ENCODE results near the gene UBR4. TPM values are rescaled to one million over a fixed set of nuclear protein-coding genes. Genes with fewer than 3 reads are reported as not detected.

The UBR4 gene
- total RNA-seq, 1 experiment from 2014 or later: 131 TPM

DNA sequence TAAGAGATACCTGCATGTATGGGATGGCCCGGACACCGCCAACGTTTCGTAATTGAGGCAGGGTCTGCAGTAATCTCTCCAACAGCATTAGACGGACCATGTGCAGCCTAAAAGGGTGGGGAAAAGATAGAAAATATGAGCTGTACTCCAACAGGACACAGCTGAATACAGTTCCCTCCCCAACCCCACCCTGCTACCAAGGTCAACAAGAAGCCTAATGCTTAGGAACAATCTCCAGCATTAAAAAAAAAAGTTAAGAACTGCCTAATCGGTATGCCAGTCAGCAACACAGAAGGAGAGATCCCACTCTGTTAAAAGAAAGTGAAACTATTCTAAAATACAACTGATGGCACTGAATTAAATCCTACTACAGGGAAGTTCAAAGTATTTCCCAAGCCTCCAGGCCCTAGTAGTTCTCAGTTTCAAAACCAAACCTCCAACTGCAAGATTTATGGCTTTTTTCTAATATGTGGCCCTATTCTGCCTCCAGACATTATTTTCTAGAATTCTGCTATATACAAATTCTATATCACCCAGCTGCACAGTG, 81.0 kb downstream of the UBR4 start:
- H3K4me1 ChIP-seq (ENCODE audit: insufficient read depth, low read length): no peaks in the 10 kb centered on the region
- H3K18ac ChIP-seq (ENCODE audit: insufficient read length, low read depth, low read length): no peak overlapping the region
- H3K23me2 ChIP-seq (ENCODE audit: insufficient read length, low read depth, low read length, poor library complexity, severe bottlenecking): no peaks in the 10 kb centered on the region
- H3K4ac ChIP-seq (ENCODE audit: low read depth, low read length): no peak overlapping the region
- Mint-ChIP-seq H3K4me1 (peaks cover 7 to 21% of the 10 kb centered on the region in 2 experiments), H3K36me3 (ENCODE audit: insufficient read depth in 1 of 3, low read depth in 3 of 3) (peaks cover 59 to 96% (median 89%) of the 10 kb centered on the region in 3 experiments), H3K27ac (0 out of 7 replicates have a peak overlapping the region, but pooled peaks of 1 of the 3 experiments have one; percentile 6), H3K9me3 (peaks cover 5 to 6% of the 10 kb centered on the region in 2 experiments; a peak in 4 of 5 replicates), H3K27me3 (ENCODE audit: low read depth) (no peaks in the 10 kb centered on the region), H3K4me3 (no peak overlapping the region)
- H2AFZ ChIP-seq (ENCODE audit: low read length): no peak overlapping the region
- no peak overlapping the region for H3K4me2 ChIP-seq (ENCODE audit: insufficient read depth, insufficient read length, low read length)
- H3K23ac ChIP-seq (ENCODE audit: insufficient read length, low read depth, low read length): no peak overlapping the region
- H3K27me3 ChIP-seq (ENCODE audit: insufficient read depth, low read length): no peaks in the 10 kb centered on the region
- no peak overlapping the region for H2BK15ac ChIP-seq (ENCODE audit: low read depth, low read length)
- H3K56ac ChIP-seq (ENCODE audit: insufficient read length, low read depth, low read length): no peak overlapping the region
- H3K79me2 ChIP-seq (ENCODE audit: insufficient read depth, low read length): no peaks in the 10 kb centered on the region; the same call in 1 of the 2 replicates
- H4K20me1 ChIP-seq (ENCODE audit: control insufficient read depth, insufficient read depth, insufficient read length): no peaks in the 10 kb centered on the region
- H3T11ph ChIP-seq (ENCODE audit: low read length): no peak overlapping the region
- no peak overlapping the region for H3K14ac ChIP-seq (ENCODE audit: insufficient read depth, low read length)
- H4K5ac ChIP-seq (ENCODE audit: insufficient read length, low read depth, low read length): no peak overlapping the region
- H4K91ac ChIP-seq (ENCODE audit: insufficient read length, low read depth, low read length): no peak overlapping the region
- no peak overlapping the region for H2BK20ac ChIP-seq (ENCODE audit: low read depth, low read length, poor library complexity, severe bottlenecking)
- H2BK5ac ChIP-seq (ENCODE audit: insufficient read length, low read length): no peak overlapping the region
- no peak overlapping the region for H2BK120ac ChIP-seq (ENCODE audit: low read depth, low read length, poor library complexity, severe bottlenecking)
- TF ChIP-seq, protein P1, sequence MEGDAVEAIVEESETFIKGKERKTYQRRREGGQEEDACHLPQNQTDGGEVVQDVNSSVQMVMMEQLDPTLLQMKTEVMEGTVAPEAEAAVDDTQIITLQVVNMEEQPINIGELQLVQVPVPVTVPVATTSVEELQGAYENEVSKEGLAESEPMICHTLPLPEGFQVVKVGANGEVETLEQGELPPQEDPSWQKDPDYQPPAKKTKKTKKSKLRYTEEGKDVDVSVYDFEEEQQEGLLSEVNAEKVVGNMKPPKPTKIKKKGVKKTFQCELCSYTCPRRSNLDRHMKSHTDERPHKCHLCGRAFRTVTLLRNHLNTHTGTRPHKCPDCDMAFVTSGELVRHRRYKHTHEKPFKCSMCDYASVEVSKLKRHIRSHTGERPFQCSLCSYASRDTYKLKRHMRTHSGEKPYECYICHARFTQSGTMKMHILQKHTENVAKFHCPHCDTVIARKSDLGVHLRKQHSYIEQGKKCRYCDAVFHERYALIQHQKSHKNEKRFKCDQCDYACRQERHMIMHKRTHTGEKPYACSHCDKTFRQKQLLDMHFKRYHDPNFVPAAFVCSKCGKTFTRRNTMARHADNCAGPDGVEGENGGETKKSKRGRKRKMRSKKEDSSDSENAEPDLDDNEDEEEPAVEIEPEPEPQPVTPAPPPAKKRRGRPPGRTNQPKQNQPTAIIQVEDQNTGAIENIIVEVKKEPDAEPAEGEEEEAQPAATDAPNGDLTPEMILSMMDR (conservative IDR thresholded peaks at IDR 0.05): no peak
- no peak overlapping the region for H3K27ac ChIP-seq (ENCODE audit: insufficient read length, low read depth, low read length)
- H4K8ac ChIP-seq (replicated peaks; ENCODE audit: insufficient read length, low read depth, low read length): no peak overlapping the region
- H3K9me3 ChIP-seq (ENCODE audit: control insufficient read depth, low read depth, low read length): no peaks in the 10 kb centered on the region
- H3K79me1 ChIP-seq (ENCODE audit: insufficient read depth, low read depth, low read length, poor library complexity, severe bottlenecking): no peaks in the 10 kb centered on the region
- no peak overlapping the region for H2AK5ac ChIP-seq (ENCODE audit: insufficient read length, low read length)
- WGBS (ENCODE audit: extremely low coverage, insufficient read length, low lambda C conversion rate): no CpG with 5 or more reads among the region's 6 CpGs
- DNase-seq: no peak
- no peak overlapping the region for H3K9ac ChIP-seq (ENCODE audit: extremely low read depth, insufficient read length, low read length)
- H2BK12ac ChIP-seq (ENCODE audit: insufficient read length, low read depth, low read length): no peak overlapping the region
